BJ (cell line): ENCODE measurements around the gene ICAM2. TPM values are rescaled to one million over a fixed set of nuclear protein-coding genes. Genes with fewer than 3 reads are reported as not detected.

Experiments used
- CTCF ChIA-PET: fragments of 350-600 bp; formaldehyde crosslinking; extraction: SDS; loops from one replicate; lab custom pipeline; 2021; ENCODE audit warnings: antibody characterized with exemption, inconsistent platforms; lab: Yijun Ruan, JAX
- POLR2A ChIA-PET: fragments of 300-600 bp; sonication (Branson Sonifier 250); formaldehyde crosslinking; extraction: SDS; loops from one replicate; lab custom pipeline; 2021; ENCODE audit warnings: antibody characterized with exemption; lab: Charles Lee
- DNase-seq: peaks from one replicate; pipeline ENCODE4 v3.0.0-alpha.2; 2011; ENCODE audit warnings: low read depth
- H3K27me3 ChIP-seq: 2 replicates; pipeline ENCODE4 v1.6.0; 2011; ENCODE audit warnings: low read length; ENCODE audit not compliant: control insufficient read depth, insufficient read depth
- H3K36me3 ChIP-seq: 2 replicates; pipeline ENCODE4 v1.5.1; 2011; ENCODE audit warnings: low read length; ENCODE audit not compliant: control insufficient read depth, insufficient read depth
- H3K4me3 ChIP-seq: 2 replicates; pipeline ENCODE4 v1.5.1; 2011; ENCODE audit warnings: low read depth, mild to moderate bottlenecking, control low read depth, low read length
- polyA plus RNA-seq: library from polyadenylated mRNA; depleted of rRNA; stranded (reverse); fragments of >200 nt; gene quantifications from 2 replicates; pipeline ENCODE4 v1.2.3, GENCODE V29; 2011
- TF ChIP-seq, protein P1 (sequence below): IDR thresholded peaks from 2 replicates; pipeline ENCODE4 v1.5.1; 2011; ENCODE audit warnings: low read depth, mild to moderate bottlenecking, control low read depth, inconsistent platforms, low read length, moderate library complexity; ENCODE audit not compliant: insufficient read depth

The ICAM2 gene
- polyA plus RNA-seq, 1 experiment, result 0.91 TPM

DNA sequence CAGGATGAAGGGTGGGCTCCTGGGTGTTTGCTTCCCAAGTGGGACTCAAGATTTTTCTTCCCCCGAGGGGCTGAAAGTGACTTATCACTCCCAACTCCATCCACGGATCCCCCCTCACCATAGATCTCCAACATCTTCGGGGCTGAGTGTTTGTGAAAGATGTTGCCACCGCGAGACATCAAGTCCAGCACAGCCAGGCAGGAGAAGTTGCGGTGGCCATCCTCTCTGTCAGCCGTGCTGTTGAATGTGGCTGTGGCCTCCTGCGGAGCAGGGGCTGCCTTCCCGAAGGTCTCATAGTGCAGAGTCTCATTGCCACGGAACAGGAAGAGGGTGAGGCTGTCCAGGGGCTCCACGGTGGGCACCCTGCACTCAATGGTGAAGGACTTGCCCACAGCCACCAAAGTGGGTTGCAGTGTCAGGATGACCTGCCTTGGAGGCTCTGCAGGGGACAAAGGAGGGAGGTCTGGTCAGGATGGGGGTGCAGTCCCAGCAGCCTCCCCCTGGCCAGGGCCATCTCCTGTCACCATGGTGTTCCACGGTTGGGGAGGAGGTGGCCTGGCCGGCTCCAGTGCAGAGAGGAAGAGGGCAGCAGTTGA, 16.8 kb downstream of the ICAM2 start:
- TF ChIP-seq, protein P1, sequence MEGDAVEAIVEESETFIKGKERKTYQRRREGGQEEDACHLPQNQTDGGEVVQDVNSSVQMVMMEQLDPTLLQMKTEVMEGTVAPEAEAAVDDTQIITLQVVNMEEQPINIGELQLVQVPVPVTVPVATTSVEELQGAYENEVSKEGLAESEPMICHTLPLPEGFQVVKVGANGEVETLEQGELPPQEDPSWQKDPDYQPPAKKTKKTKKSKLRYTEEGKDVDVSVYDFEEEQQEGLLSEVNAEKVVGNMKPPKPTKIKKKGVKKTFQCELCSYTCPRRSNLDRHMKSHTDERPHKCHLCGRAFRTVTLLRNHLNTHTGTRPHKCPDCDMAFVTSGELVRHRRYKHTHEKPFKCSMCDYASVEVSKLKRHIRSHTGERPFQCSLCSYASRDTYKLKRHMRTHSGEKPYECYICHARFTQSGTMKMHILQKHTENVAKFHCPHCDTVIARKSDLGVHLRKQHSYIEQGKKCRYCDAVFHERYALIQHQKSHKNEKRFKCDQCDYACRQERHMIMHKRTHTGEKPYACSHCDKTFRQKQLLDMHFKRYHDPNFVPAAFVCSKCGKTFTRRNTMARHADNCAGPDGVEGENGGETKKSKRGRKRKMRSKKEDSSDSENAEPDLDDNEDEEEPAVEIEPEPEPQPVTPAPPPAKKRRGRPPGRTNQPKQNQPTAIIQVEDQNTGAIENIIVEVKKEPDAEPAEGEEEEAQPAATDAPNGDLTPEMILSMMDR, result no peak
- CTCF ChIA-PET, result interaction anchor here (0.6 to 6.4 kb wide), 2 partner anchors 22 to 58 kb away, joined by 3 to 30 read pairs; no protein-coding TSS in a partner anchor
- H3K4me3 ChIP-seq, result no peak overlapping the region
- no peaks in the 10 kb centered on the region for H3K36me3 ChIP-seq
- POLR2A ChIA-PET, result no interaction called here
- H3K27me3 ChIP-seq, result no peaks in the 10 kb centered on the region
- no peak for DNase-seq

DNA sequence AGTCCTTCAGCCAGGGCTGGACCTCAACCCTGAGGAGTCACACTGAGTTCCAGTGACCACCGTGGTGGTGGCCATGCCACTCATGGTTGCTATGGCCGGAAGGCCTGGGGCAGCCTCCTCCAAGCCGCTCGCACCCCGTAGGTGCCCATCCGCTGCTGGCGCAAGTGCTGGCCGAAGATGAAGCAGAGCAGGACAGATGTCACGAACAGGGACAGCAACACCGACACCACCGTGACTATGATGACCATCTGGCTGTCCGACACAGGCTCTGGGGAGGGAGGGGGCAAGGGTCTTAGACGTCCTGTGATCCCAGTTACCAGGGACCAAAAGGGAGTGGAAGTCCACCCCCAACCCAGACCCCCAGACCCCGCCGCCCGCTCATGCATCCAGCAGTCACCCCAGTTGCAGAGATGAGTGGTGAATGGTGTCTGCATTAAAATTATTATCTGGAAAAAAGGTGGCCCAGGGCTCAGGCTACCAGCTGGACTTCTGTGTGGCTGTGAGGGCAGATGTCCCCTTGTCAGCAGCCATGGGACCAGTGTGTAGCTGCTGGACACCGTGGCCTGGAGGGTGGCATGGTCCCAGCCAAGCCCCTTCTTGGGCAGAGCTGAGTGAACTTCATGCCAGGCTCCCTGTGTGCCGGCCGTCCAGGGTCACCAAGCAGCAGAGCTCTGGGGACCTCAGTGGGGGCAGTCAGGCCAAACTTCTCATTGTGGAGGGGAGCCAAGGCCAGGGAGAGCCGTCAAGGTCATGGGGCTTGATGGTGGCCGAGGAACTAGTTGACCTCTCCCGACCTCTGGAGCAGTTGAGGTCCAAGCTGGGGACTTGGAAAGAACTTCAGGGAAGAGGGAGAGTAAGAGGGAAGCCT, 17.5 kb downstream of the ICAM2 start:
- POLR2A ChIA-PET, result no interaction called here
- CTCF ChIA-PET, result interaction anchor here (0.6 to 2.3 kb wide), 3 partner anchors 12 to 83 kb away, joined by 3 to 6 read pairs (median 5); no protein-coding TSS in a partner anchor
- no peaks in the 10 kb centered on the region for H3K36me3 ChIP-seq
- H3K4me3 ChIP-seq, result no peak overlapping the region
- TF ChIP-seq, protein P1, result no peak
- DNase-seq, result no peak
- peaks cover under 1% of the 10 kb centered on the region for H3K27me3 ChIP-seq

DNA sequence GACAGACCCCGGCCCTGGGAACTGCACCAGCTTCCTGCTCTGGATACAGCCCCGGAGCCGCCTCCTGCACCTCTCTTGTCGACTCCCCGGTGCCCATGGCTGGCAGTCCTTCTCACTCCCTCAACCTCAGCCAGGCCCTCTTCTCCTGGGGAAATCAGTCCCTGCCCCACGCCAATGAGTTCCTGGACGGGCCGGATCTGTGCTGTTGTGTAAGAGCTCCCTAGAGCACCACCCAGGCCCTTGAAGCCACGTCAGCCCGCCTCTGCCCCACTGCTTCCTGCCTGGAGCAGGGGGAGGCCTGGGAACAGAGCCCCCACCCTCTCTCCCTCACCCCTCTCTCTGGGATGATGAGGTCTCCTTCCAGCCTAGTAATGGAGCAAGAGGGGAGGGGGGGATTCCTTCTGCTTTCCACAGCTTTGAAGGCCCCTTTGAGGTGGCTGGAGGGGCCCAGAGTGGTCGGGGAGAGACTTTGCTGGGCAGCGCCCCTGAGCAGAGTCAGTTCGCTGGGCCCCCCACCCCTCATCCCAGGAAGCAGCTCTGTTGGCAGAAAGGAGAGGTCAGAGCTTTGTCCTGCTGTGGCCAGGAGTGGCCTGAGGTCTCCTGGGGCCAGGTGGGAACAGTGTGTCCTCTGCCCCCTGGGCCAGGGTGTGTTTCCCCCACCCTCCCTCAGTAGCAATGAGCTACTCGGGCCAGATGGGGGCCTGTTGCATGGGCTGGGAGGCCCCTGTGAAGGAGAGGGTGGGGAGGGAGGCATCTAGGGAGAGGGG, 18.5 kb downstream of the ICAM2 start:
- Histone ChIP-seq H3K36me3 (no peaks in the 10 kb centered on the region), H3K27me3 (peaks cover 6% of the 10 kb centered on the region), H3K4me3 (no peak overlapping the region)
- TF ChIP-seq, protein P1, result no peak
- ChIA-PET POLR2A (no interaction called here), CTCF (interaction anchor here (0.6 to 2.3 kb wide), 5 partner anchors 11 to 387 kb away, joined by 3 to 6 read pairs (median 3); no protein-coding TSS in a partner anchor)
- no peak for DNase-seq

DNA sequence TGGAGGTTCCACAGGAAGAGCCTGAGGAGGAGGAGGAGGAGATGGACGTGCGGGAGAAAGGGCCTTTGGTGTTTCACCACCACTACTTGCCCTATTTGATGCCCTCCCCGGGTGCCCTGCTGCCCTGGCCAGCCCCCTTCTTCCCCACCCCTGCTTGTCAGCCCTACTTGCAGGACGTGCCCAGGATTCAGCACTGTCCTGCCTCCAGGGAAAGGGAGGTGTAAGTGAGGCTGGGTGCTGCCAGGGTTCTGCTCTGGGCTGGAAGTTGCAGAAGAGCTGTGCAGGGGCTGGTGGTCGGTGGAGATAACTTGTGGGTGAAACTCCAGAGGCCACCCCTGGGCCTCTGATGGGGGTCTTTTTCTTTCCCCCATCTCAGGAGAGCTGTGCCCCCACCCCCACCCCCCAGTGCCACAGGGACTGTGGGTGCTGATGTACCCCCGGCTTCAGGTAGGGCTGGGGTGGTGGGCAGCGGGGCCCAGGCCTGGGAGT, 19.3 kb downstream of the ICAM2 start:
- no peak overlapping the region for H3K4me3 ChIP-seq
- no peaks in the 10 kb centered on the region for H3K36me3 ChIP-seq
- no peak for DNase-seq
- POLR2A ChIA-PET, result no interaction called here
- TF ChIP-seq, protein P1, result no peak
- CTCF ChIA-PET, result interaction anchor here (0.6 to 2.3 kb wide), 4 partner anchors 11 to 387 kb away, joined by 3 to 6 read pairs (median 4); no protein-coding TSS in a partner anchor
- H3K27me3 ChIP-seq, result peaks cover 9% of the 10 kb centered on the region
